HEK293T (cell line): ENCODE results near the gene DPH2.

Experiments
- CTCF ChIA-PET: fragments of 350-600 bp; formaldehyde crosslinking; extraction: SDS; loops from one replicate; lab custom pipeline; 2021; ENCODE audit warnings: antibody characterized with exemption, inconsistent platforms; lab: Yijun Ruan, JAX
- POLR2A ChIA-PET: fragments of 350-600 bp; formaldehyde crosslinking; extraction: SDS; loops from one replicate; lab custom pipeline; 2020; ENCODE audit warnings: antibody characterized with exemption, inconsistent platforms; lab: Yijun Ruan, JAX
- DNase-seq: peaks from one replicate; pipeline ENCODE4 v3.0.0; 2012; ENCODE audit warnings: mixed read lengths; ENCODE audit errors: extremely low spot score
- ARNT ChIP-seq: fragments of 450-650 bp; IDR thresholded peaks from 2 replicates; pipeline ENCODE4 v1.6.1; 2017; ENCODE audit warnings: mild to moderate bottlenecking
- BHLHE40 ChIP-seq: fragments of 450-650 bp; IDR thresholded peaks from 2 replicates; pipeline ENCODE4 v1.6.1; 2016; ENCODE audit warnings: mild to moderate bottlenecking, moderate library complexity, borderline replicate concordance
- CTBP1 ChIP-seq: fragments of 450-650 bp; IDR thresholded peaks from 2 replicates; pipeline ENCODE4 v1.6.1; 2016; ENCODE audit warnings: borderline replicate concordance
- ELF4 ChIP-seq: fragments of 450-650 bp; IDR thresholded peaks from 2 replicates; pipeline ENCODE4 v1.6.1; 2017; ENCODE audit warnings: antibody characterized with exemption
- FOXA1 ChIP-seq: fragments of 450-650 bp; IDR thresholded peaks from 2 replicates; pipeline ENCODE4 v1.6.1; 2016; ENCODE audit warnings: mild to moderate bottlenecking
- FOXK2 ChIP-seq: fragments of 450-650 bp; IDR thresholded peaks from 2 replicates; pipeline ENCODE4 v1.6.1; 2016; ENCODE audit warnings: mild to moderate bottlenecking
- FOXM1 ChIP-seq: fragments of 450-650 bp; IDR thresholded peaks from 2 replicates; pipeline ENCODE4 v1.6.1; 2017; ENCODE audit warnings: mild to moderate bottlenecking, borderline replicate concordance
- HDGF ChIP-seq: fragments of 450-650 bp; IDR thresholded peaks from 2 replicates; pipeline ENCODE4 v1.6.1; 2017; ENCODE audit warnings: antibody characterized with exemption, borderline replicate concordance
- L3MBTL2 ChIP-seq: fragments of 450-650 bp; conservative IDR thresholded peaks from 2 replicates; pipeline ENCODE4 v1.6.1; 2016; ENCODE audit warnings: mild to moderate bottlenecking
- LEF1 ChIP-seq: fragments of 450-650 bp; IDR thresholded peaks from 2 replicates; pipeline ENCODE4 v1.6.1; 2017; ENCODE audit warnings: mild to moderate bottlenecking, borderline replicate concordance
- NFRKB ChIP-seq: fragments of 450-650 bp; IDR thresholded peaks from 2 replicates; pipeline ENCODE4 v1.6.1; 2016; ENCODE audit warnings: mild to moderate bottlenecking, moderate library complexity
- SP1 ChIP-seq: fragments of 450-650 bp; IDR thresholded peaks from 2 replicates; pipeline ENCODE4 v1.6.1; 2017
- SUZ12 ChIP-seq: fragments of 450-650 bp; IDR thresholded peaks from 2 replicates; pipeline ENCODE4 v1.6.1; 2016; ENCODE audit warnings: mild to moderate bottlenecking
- TARDBP ChIP-seq: fragments of 450-650 bp; IDR thresholded peaks from 2 replicates; pipeline ENCODE4 v1.6.1; 2016
- ZNF384 ChIP-seq: fragments of 450-650 bp; IDR thresholded peaks from 2 replicates; pipeline ENCODE4 v1.6.1; 2016
- TF ChIP-seq, protein P1 (sequence below): fragments of 450-650 bp; IDR thresholded peaks from 2 replicates; pipeline ENCODE4 v1.6.1; 2016

Gene DPH2

DNA sequence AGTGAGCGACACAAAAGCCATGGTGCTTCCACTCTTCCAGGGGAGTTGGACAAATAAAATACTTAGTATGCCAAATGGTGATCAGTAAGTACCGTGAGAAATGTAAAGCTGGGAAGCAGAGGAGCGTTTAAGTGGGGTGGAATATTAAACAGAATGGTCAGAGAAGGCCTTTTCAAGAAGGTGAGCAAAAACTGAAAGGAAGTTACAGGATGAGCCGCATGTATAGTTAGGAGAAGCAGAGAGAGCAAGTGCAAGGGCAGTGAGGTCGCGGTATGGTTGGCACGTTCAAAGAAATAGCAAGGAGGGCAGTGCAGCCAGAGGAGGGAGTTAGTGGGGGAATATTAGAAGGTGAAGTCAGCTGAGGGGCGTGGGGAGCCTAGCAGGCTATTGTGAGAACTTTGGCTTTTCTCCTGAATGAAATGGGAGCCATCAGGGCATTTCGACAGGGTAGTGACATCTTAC is 4.2 kb downstream of the DPH2 start:
- ChIA-PET POLR2A (interaction anchor here (0.7 to 3.5 kb wide), 9 partner anchors 8 to 267 kb away, joined by 3 to 25 read pairs (median 5); partner anchors contain the start of genes IPO13 and ST3GAL3), CTCF (interaction anchor here (1.0 to 1.1 kb wide), 2 partner anchors 28 to 211 kb away, joined by 4 to 5 read pairs; no protein-coding TSS in a partner anchor)
- TF ChIP-seq FOXK2: no peak
- TF ChIP-seq HDGF: no peak
- TF ChIP-seq ZNF384: no peak
- TF ChIP-seq TARDBP: no peak
- TF ChIP-seq BHLHE40: no peak
- TF ChIP-seq ELF4: no peak
- no peak for TF ChIP-seq NFRKB
- TF ChIP-seq CTBP1: no peak
- no peak for TF ChIP-seq LEF1
- TF ChIP-seq SP1: no peak
- no peak for TF ChIP-seq SUZ12
- TF ChIP-seq FOXM1: no peak
- no peak for TF ChIP-seq FOXA1
- TF ChIP-seq, protein P1, sequence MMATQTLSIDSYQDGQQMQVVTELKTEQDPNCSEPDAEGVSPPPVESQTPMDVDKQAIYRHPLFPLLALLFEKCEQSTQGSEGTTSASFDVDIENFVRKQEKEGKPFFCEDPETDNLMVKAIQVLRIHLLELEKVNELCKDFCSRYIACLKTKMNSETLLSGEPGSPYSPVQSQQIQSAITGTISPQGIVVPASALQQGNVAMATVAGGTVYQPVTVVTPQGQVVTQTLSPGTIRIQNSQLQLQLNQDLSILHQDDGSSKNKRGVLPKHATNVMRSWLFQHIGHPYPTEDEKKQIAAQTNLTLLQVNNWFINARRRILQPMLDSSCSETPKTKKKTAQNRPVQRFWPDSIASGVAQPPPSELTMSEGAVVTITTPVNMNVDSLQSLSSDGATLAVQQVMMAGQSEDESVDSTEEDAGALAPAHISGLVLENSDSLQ: no peak
- TF ChIP-seq L3MBTL2: no peak
- TF ChIP-seq ARNT: no peak
- DNase-seq: no peak

DNA sequence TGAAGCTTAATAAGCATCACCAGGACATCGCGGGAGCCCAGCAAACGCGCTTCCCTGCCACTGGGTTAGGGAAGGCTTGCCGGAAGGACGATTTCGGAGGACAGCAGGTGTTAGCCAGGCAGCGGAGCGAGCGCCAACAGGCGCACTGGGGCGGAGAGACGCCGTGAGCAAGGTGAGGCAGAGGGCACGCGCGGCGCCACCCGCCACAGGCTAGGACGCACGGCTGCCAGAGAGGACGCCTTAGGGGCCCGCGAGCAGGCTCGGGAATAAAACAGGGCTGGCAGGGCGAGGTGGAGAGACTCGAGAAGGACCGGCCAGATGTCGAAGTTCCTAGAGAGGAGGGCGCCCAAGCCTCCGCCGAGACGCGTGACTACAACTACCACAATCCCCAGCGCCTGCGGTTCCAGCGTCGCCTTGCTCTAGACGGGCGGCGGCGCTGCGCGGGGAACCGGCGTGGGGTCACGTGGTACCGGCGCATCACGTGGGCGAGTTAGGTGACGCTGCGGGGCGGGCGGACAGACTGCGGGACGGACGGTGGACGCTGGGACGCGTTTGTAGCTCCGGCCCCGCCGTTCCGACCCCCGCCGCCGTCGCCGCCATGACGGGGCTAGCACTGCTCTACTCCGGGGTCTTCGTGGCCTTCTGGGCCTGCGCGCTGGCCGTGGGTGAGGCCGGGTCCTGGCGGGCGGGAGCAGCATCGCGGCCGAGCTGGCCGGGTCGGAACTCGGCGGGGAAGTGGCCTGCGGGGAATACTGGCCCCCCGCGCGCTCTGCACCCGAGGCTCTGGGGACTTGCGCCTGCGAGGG is 4.8 kb downstream of the DPH2 start, which contains the start of gene ATP6V0B:
TSS of gene ATP6V0B (plus strand) at position 518 of the 806 bp plus-strand sequence. CDS start at position 599, 81 bp downstream.
- POLR2A ChIA-PET: interaction anchor here (0.7 to 3.5 kb wide), 16 partner anchors 9 to 324 kb away, joined by 3 to 25 read pairs (median 5); partner anchors contain the start of genes CCDC24, IPO13 and ST3GAL3
- TF ChIP-seq ARNT: no peak
- no peak for TF ChIP-seq FOXK2
- no peak for TF ChIP-seq SP1
- no peak for TF ChIP-seq BHLHE40
- TF ChIP-seq L3MBTL2: peak; percentile 83
- TF ChIP-seq HDGF: no peak
- peak; percentile 94 for DNase-seq
- CTCF ChIA-PET: interaction anchor here (0.9 to 1.1 kb wide), 2 partner anchors 14 to 211 kb away, joined by 4 to 10 read pairs; no protein-coding TSS in a partner anchor

DNA sequence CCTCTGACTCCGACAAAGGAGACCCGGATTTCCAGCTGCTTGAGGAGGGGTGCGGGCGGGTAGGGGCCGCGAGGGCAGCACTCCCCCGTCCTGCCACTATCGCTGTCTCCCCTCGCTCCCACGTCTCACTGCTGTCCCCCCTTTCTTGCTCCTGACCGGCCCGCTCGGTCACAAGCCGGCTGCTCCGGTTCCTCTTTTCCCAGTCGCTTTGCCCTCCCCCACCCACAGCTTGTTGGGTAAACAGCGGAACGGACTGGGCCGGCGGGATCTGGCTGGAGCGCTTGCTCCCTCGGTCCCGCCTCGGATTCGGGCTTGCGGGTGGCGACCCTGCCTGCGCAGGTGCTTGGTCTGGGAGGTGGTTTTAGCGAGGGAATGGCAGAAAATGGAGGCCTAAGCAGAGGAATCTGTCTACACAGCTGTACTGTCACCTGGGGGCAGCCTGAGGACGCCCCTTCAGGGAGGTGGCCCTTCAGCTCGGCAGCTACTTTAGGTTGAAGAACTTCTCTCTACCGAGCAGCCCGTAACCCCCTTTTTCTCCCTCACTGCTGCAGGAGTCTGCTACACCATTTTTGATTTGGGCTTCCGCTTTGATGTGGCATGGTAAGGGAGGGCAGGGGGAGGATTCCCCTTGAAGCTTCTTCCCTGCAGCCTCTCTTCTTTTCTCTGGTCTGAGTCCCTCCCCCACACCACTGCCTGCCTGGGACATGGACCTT is 5.6 kb downstream of the DPH2 start:
- TF ChIP-seq SUZ12 (no peak), CTBP1 (no peak), ELF4 (no peak), ZNF384 (no peak), TARDBP (no peak), SP1 (no peak), BHLHE40 (no peak), NFRKB (no peak), HDGF (no peak), ARNT (no peak), FOXK2 (no peak), FOXM1 (no peak), LEF1 (no peak), FOXA1 (no peak), L3MBTL2 (no peak)
- TF ChIP-seq, protein P1: no peak
- DNase-seq: no peak
- POLR2A ChIA-PET: interaction anchor here (0.8 to 3.5 kb wide), 17 partner anchors 8 to 326 kb away, joined by 3 to 25 read pairs (median 5); partner anchors contain the start of genes CCDC24, IPO13 and KDM4A
- CTCF ChIA-PET: interaction anchor here (0.9 to 1.1 kb wide), 2 partner anchors 13 to 212 kb away, joined by 4 to 10 read pairs; no protein-coding TSS in a partner anchor

DNA sequence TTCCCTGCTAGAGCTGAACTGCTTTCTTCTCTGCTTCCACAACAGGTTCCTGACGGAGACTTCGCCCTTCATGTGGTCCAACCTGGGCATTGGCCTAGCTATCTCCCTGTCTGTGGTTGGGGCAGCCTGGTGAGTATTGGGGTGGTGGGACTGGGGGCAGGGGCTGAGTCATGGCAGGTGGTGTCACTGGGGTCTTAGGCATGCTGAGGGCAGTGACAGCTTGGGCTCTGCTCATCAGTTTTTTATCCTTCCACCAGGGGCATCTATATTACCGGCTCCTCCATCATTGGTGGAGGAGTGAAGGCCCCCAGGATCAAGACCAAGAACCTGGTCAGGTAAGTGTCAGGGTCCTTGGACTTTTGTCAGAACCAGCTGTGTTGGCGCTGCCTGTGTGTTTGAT is 6.2 kb downstream of the DPH2 start:
- TF ChIP-seq SUZ12 (no peak), NFRKB (no peak), ZNF384 (no peak), LEF1 (no peak), TARDBP (no peak), FOXK2 (no peak), BHLHE40 (no peak), FOXM1 (no peak), CTBP1 (no peak)
- TF ChIP-seq, protein P1: no peak
- CTCF ChIA-PET: no interaction called here
- POLR2A ChIA-PET: interaction anchor here (0.8 to 3.5 kb wide), 12 partner anchors 8 to 326 kb away, joined by 3 to 25 read pairs (median 5); partner anchors contain the start of genes CCDC24, IPO13 and KDM4A
- no peak for DNase-seq

DNA sequence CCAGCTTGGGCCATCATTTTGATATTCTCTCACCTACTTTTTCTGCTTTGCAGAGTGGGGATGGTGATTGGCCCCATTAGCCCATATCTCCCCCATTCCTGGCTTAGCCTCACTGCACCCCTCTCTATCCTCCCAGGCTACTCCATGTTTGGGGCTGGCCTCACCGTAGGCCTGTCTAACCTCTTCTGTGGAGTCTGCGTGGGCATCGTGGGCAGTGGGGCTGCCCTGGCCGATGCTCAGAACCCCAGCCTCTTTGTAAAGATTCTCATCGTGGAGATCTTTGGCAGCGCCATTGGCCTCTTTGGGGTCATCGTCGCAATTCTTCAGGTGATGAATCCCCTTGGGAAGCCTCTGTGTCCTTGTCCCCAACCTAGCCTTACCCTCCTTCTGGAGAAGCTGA is 7.1 kb downstream of the DPH2 start:
- no peak for DNase-seq
- POLR2A ChIA-PET: interaction anchor here (1.4 to 3.5 kb wide), 4 partner anchors 13 to 327 kb away, joined by 3 to 25 read pairs (median 6); partner anchors contain the start of genes IPO13 and KDM4A

More for the DNA sequence above, 7.1 kb downstream of the DPH2 start:
- CTCF ChIA-PET: interaction anchor here (1.1 kb wide), 1 partner anchor 16 kb away, joined by 3 read pairs; no protein-coding TSS in a partner anchor
- TF ChIP-seq TARDBP (no peak), SUZ12 (no peak), ZNF384 (no peak), FOXK2 (no peak), HDGF (no peak), ELF4 (no peak), ARNT (no peak), FOXA1 (no peak), NFRKB (no peak)
- TF ChIP-seq, protein P1: no peak
